ENCODE results near the gene GPN1.
"Not testable (repeated sequence)": the region's sequence is repeated elsewhere in the genome, so short reads cannot be mapped to it uniquely, and the experiment has no call there.

The GPN1 gene

DNA sequence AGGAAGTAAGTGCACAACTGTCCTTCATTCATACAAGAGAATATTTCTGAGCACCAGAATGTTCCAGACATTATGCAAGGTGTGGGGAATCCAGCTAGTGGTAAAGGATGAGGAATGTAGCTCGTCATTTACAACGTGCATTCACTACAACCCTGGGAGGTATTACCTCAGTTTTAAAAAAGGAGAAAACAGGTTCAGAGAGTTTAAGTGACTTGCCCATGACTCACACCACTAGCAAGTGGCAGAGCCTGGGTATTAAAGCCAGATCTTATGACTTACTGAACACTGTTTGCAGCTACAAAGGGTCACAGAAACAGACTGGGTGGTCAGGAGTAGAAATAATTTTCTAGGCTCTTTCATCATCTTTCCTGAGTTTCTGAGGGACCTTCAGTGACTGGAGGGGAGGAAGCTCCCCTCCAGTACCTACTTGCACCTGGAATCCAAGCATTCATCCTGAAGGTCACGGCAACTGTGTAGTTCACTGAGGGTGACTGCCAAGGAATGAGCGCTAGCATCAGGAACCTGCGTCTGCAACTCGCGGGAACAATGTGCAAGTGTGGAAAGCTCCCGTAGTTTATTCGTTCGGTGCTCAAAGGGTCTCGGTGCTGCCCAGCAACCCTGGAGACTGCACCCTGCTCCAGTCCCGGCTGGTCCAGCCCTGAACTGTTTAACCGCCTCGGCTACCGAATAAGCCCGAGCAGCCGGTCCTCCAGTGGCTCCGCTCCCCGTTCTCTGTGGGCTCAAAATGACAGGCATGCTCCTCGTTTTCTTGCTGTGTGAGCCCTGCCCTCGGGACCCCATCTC, 685 bp upstream of the GPN1 start:
- no peak for DNase-seq

DNA sequence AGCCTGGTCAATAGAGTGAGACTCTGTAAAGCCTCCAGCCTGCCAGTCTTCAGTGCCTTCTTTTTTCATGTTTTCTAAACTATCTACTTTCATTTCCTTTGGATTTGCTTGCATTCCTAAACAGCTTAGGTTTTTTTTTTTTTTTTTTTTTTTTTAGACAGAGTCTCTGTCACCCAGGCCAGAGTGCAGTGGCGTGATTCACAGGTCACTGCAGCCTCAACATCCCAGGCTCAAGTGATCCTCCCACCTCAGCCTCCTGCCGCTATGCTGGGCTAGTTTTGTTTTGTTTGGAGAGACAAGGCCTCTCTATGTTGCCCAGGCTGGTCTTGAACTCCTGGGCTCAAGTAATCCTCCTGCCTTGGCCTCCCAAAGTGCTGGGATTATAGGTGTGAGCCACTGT, 1.4 kb downstream of the GPN1 start:
- not testable (repeated sequence) for DNase-seq

DNA sequence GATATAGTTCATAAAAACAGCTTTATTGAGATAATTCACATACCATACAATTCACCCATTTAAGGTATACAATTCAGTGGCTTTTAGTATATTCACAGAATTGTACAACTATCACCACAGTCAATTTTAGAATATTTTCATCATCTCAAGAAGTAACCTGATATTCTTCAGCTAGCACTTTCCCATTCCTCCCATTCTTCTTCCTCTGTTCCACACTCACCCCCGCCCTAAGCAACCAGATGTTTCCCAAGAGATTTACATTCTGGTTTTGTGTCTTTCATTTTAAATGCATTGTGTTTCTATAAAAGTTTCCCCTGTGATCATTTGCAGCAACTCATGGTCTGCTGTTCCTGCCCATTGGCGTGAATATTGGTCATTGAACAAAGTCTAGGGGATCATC, 5.4 kb downstream of the GPN1 start:
- no peak for DNase-seq

DNA sequence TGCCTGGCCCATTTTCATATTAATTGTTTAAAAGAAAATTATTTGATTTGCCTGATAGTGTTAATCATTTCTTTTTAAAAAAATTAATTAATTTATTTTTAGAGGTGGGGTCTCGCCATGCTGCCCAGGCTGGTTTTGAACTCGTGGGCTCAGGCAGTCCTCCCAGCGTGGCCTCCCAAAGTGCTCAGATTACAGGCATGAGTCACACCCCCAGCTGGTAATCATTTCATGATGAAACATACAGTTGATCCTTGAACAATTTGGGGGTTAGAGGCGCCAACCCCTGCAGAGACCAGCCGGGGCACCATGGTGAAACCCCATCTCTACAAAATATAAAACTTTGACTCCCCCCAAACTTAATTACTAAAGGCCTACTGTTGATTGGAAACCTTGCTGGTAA, 7.9 kb downstream of the GPN1 start:
- DNase-seq, result no peak

DNA sequence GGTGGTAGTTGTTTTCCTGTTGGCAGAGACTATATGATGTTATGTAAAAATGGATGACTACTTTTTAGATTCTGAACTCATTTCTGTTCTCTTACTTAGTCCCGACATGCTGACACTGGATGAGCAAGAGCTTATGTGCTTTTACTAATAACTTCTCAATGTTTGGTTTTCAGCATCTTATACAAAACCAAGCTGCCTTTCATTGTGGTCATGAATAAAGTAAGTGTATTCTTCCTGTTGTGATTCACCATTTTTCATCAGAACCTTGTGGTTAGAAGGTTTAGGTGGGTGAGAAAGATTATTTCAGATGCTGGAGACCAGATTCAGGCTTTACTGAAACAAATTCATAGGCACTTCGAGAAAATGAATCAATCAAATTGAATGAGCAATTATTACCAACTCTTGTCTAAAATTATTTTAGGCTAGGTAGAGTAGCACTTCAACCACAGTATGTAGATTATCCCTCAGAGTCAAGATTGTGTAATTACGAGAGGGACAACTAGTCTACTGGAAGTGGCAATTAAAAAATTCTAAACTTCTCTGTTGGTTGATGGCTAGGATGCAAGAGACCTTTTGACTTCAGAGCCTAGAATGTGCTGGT, 9.3 kb downstream of the GPN1 start:
- no peak for DNase-seq

DNA sequence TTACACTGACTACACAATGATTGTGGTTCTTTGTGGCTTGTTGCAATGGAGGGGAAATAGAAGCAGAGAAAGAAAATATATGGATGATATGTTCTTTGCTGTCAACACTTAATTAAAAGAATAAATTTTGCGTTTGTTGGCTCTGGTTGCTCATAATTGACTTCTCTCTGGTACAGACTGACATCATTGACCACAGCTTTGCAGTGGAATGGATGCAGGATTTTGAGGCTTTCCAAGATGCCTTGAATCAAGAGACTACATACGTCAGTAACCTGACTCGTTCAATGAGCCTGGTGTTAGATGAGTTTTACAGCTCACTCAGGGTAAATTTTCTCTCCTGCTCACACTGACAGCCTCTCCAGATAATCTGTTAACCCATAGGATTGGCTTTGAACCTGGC, 9.9 kb downstream of the GPN1 start:
- DNase-seq, result no peak

DNA sequence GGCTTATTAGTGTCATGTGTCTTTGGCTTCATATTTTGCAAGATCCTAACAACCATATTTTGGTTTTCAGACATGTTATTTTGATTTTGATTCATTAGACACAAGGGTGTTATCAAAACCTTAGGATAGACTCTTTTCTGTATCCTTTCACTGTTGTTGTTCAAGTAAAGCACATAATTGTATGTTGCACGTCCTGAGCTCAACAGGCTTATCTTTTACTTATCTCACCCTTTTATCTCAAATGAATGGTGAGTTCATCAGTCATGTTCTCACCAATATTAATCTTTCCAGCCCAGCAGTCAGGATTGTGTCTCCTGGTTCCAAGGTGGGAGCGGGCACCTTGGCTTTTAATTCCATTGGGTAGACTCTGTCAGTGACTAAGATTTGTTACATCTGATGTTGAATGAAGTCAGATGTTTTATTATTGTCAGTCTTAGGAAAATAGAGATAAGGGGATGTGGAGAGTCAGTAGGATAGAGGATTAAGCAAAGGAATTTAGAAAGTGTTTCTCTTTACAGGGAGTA, 11.9 kb downstream of the GPN1 start:
- DNase-seq, result no peak

DNA sequence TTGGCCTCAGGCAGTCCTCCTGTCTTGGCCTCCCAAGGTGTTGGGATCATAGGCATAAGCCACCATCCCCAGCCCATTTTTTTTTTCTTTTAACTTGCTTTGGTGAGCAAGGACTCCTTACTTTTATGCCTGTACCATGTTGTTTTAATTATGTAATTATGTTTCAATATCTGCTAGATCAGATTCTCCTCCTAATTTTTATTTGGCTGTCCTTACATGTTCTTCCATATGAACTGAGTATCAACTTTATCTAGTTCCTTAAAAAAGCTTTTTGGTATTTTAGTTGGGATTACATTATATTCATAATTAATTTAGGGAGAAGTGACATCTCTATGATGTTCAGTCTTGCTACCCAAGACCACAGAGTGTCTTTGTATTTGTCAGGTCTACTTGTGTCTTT, 16.3 kb downstream of the GPN1 start:
- DNase-seq, result no peak

DNA sequence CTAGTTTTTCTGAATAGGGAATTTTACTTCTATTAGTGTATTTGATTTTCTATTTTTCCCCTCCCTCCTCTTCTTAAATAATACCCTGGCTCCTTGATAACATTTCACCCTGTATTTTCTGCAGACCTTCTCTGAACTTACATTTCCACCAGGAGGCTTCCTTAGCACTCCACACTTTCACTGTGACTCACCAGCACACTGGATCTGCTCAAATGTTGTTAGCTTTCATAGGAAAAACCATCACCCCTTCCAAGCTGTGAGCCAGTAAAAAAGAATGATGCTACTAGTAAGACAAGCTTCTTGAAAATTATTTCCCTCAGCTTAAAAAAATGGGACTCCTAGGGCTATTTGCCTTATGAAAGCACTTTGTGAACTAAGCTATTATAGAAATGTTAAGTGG, 18.4 kb downstream of the GPN1 start:
- DNase-seq, result no peak

DNA sequence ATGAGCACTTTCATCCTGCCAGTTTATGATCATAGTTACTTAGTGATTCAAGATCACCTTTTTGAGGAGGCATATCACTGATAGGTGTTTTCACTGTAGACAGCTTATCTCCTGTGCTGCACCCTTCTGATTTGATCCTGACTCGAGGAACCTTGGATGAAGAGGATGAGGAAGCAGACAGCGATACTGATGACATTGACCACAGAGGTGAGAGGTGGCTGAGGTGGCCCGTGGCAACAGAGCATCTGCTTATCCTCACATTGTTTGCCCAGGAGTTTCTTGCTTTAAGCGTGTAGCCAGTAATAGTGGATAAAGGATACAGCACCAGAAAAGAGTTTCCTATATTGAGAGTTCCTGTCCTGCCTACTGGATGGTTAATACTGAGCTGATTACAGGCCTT, 18.9 kb downstream of the GPN1 start:
- DNase-seq, result no peak

DNA sequence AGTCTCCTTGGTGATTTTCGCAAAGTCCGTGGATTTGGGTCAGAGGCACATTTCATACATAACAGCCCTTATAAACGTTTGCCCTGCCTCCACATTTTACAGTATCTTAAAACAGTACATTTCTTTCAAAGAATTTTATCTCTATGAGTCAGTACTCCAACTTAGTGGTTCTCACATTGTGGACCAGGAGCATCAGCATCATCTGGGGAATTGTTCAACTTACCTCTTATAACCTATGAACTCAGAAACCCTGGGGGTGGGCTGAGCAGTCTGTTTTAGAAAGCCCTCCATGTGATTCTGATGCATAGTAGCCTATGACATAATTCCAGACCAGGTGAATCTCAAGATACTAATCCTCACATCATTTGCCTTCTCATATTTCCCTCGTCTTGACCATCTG, 22.2 kb downstream of the GPN1 start:
- no peak for DNase-seq

DNA sequence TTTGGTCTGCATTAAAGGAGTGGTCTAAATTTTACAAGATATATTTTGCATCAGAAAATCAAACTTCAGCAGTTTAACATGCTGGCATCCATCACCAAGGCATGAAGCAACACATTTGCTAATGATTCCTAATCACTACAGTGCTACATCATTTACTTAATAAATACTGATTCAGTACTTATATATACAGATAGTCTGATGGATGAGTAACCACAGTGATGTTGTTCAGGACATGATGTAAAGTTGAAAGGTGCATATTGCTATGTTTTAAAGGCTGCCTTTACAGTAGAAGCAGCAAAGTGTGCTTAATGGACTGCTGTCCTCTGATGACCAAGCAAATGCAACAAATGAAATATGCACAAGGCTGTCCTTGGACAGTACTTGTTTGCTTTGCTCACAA, 23.5 kb downstream of the GPN1 start:
- DNase-seq, result no peak

DNA sequence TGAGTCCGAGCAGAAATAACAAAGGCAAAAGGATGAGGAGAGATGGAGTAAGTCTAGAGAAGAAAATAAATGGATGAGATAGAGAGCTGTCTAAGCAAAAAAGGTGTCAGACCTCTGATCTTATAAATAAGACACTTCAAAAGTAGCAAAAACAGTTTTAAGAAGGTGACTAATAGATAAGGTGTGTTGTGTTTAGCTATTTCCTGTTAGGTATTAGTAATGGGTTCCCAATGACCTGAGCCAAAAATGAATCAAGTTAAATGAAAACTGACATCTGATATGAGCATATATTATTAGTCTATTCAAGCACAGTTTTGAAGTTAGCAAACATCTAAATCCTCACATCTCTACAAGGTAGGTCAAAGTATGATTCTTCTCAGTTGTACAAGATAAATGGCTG, 23.9 kb downstream of the GPN1 start:
- DNase-seq, result no peak

DNA sequence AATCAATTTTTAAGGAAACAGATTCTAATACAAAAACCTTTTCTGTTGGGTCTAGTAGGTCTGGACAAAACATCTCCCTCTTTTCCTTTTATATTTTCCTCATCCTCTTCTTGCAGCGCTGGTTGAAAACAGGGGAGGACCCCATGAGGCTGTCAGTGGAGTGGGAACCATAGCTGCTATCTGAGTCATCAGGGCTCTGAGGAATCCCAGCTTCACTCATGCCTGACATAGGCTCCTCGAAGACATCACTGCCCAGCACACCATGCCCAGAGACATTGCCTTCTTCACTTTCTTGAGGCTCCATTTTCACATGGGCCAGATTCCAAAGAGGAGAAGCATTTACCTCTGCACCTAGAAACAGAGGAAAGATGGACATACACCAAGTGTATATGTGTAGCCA, 24.5 kb downstream of the GPN1 start:
- DNase-seq, result no peak

DNA sequence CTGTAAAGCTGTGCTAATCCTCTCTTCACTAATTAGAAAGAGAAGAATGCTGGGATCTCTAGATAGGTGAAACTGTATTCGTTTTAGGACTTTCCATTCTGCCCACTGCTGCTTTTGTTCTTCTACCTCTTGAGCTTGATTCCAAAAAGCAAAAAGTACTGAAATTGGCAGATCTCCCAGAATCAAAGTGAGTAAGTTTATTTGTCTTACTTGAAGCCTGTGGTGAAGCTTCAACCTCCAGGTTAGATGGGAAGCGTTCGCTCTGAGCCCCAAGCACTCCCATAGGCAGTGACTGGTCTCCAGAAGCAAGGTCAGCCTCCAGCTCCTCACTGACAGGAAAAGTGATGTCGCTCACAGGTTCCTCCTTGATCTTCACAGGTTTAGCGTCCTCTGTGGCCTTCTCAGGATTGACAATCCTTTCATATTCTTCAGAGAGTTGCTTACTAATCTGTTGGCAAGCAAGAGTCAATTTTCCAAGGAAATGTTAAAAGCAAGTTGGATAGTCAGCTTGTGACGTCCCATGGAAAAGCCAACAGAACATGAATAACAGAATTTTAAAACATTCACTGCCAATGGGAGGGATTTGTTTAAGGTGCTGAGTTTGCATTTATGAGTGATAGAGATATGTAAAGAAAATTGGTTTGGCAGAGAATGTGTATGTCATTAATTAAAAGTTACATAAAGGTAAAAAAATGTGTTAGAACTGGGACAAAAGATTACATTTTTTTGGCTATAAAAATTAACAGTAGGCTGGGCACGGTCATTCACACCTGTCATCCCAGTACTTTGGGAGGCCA, 26.5 kb downstream of the GPN1 start:
- DNase-seq, result no peak

DNA sequence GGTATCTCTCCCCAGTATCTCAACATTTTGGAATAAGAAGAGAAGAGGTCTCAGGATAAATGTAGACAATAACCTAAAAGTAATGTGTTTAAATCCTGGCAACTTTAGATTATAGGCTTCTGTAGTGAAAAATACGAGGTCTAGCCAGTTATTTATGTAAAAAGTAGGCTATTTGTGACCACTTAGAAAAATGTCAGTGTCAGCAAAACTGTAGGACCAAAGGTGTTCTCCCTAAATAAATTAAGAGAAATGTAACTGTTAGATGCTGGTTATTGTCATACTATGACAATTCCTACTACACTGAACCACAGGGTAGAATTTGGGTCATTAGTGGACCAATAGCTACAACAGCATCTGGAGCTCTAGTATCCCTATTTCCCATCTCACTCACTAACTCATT, 32.5 kb downstream of the GPN1 start:
- DNase-seq, result no peak

DNA sequence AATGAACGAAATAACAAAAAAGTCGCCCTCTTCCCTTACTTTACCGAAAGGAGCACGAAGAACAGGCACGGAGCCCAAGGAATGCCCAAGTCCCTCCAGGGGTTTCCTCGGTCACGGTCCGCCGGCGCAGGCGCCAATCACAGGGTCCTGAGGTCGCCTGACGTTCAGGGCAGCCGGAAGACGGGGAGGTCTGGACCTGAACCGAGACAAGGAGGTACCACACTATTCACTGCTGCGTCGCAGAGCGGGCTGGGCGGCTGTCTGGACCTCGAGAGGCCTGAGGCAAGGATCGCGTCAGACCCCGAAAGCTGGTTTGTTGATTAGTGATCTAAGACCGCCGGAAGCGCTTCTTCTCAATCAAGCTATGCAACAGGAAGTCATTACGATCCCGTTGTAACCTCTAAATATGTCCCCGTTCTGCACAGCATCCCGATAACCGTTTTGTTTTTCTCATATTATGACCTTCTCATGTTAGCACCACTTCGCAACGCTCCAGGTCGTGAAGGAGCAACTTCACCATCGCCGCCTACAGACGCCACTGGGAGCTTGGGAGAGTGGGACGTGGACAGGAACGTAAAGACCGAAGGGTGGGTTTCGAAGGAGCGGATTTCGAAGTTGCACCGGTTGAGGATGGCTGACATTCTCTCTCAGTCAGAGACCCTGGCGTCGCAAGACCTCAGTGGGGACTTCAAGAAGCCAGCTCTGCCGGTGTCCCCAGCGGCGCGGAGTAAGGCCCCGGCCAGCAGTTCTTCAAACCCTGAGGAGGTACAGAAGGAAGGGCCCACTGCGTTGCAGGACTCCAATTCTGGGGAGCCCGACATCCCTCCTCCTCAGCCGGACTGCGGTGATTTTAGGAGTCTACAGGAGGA, 34.7 kb downstream of the GPN1 start, which contains the start of the genes SLC4A1AP and SUPT7L:
TSS of gene SLC4A1AP (plus strand) at position 605 of the 869 bp plus-strand sequence. CDS start at position 631, 26 bp downstream.
TSS of gene SUPT7L (minus strand) at position 330 of the 869 bp plus-strand sequence. CDS start 1,422 bp downstream, outside the sequence.
- DNase-seq, result peak; percentile 55

DNA sequence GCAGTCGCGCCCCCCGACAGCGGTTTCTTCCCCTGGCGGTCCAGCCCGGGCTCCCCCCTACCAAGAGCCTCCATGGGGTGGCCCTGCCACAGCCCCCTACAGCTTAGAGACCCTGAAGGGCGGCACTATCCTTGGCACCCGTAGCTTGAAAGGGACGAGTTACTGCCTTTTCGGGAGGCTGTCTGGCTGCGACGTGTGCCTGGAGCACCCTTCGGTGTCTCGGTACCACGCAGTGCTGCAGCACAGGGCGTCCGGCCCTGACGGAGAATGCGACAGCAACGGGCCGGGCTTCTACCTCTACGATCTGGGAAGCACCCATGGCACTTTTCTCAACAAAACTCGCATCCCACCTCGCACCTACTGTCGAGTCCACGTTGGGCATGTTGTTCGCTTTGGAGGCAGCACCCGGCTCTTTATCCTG, 35.3 kb downstream of the GPN1 start:
- no peak for DNase-seq

DNA sequence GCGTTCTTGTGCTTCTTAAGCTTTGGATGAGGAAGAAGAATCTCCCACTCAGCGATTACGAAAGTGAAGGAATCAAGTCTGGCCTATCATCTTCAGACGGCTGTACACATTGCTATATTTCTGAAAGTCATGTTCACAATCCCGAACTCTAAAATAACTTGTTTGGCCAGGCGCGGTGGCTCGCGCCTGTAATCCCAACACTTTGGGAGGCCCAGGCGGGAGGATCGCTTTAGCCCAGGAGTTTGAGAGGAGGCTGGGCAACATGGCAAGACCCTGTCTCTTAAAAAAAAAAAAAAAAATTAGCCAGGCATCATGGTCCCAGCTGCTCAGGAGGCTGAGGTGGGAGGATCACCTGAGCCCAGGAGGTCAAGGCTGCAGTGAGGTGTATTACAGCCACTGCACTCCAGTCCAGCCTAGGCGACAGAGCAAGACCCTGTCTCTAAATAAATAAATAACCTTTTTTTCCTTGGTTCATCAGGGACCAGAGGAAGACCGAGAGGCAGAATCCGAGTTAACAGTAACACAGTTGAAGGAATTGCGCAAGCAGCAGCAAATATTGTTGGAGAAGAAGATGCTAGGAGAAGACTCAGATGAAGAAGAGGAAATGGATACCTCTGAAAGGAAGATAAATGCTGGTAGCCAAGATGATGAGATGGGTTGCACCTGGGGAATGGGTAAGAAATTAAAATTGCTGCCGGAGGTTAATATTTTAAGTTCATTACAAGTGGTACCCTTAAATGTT, 35.9 kb downstream of the GPN1 start:
- DNase-seq, result no peak

DNA sequence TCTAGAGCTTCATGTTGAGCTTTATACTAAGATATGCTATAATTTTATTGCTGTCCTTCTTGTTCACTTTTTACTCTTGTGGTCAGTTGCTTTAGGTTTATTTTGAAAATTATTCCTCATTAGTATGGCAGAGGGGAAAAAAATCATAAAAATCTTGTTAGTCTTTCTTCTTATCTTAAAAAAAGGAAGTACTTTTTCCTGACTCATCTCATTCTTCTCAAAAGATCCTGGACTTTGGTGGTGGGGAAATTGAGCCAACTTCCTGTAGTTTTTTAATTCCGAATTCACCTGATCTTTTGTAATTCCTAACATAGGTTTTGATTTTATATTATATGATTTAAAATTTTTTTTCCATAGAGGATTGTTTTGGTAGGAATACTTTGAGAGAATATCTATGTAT, 38.6 kb downstream of the GPN1 start:
- no peak for DNase-seq

DNA sequence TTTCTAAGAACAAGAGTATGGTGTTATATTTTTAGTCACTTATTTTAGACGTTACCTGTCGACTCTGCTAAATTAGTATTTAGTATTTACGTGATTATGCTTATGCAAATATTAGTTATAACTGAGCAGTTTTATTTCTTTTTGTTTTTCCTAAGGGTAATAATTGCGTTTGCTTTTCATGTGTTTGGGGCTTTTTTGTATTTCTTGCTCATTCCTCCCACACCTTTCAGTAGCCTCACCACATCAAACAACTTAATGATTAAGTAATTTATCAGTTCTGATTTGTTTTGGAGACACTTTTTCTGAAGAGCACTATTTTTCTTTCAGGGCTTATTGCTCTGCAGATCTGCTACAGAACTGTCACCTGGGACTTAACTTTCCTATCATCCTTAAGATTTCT, 42.4 kb downstream of the GPN1 start:
- DNase-seq, result no peak
